Measurements from ENCODE around the gene MRPL2. TPM values are rescaled to one million over a fixed set of nuclear protein-coding genes. Genes with fewer than 3 reads are reported as not detected.

The MRPL2 gene
- polyA plus RNA-seq, 1 donor from 2014 or later, result 22.5 TPM

GRCh38 chr6:43036712-43037111 lies 22.5 kb downstream of the MRPL2 start:
- Histone ChIP-seq H3K27me3 (ENCODE audit: insufficient read depth, low read depth, low read length) (no peaks in the 10 kb centered on the region), H3K4me3 (ENCODE audit: low read length) (no peak overlapping the region), H3K4me2 (ENCODE audit: low read length) (no peak overlapping the region), H3K27ac (ENCODE audit: low read length) (no peak overlapping the region), H3K9me2 (ENCODE audit: insufficient read depth, low read length) (no peaks in the 10 kb centered on the region), H3K9ac (ENCODE audit: low read length) (no peak overlapping the region), H3K9me3 (ENCODE audit: low read length) (no peaks in the 10 kb centered on the region), H2AFZ (ENCODE audit: low read depth, low read length) (no peak overlapping the region), H3K79me2 (replicated peaks; ENCODE audit: insufficient read depth, low read length) (no peaks in the 10 kb centered on the region), H3F3A (ENCODE audit: insufficient read depth, low read length, poor library complexity, severe bottlenecking) (no peaks in the 10 kb centered on the region), H4K20me1 (ENCODE audit: insufficient read depth) (no peaks in the 10 kb centered on the region), H3K36me3 (ENCODE audit: insufficient read depth, low read length) (no peaks in the 10 kb centered on the region)
- TF ChIP-seq EP300 (conservative IDR thresholded peaks at IDR 0.05; ENCODE audit: poor library complexity, severe bottlenecking) (no peak), EZH2 (IDR thresholded peaks at IDR 0.05; ENCODE audit: borderline replicate concordance, insufficient read depth, low read length, poor library complexity, severe bottlenecking) (no peak), TAF1 (IDR thresholded peaks at IDR 0.05; ENCODE audit: low read depth) (no peak), SMC3 (conservative IDR thresholded peaks at IDR 0.05; ENCODE audit: poor library complexity) (no peak), RAD21 (conservative IDR thresholded peaks at IDR 0.05) (no peak), MXI1 (conservative IDR thresholded peaks at IDR 0.05; ENCODE audit: poor library complexity, severe bottlenecking) (no peak), POLR2AphosphoS5 (IDR thresholded peaks at IDR 0.05) (no peak), REST (IDR thresholded peaks at IDR 0.05; ENCODE audit: borderline replicate concordance) (no peak)
- TF ChIP-seq, protein P1, sequence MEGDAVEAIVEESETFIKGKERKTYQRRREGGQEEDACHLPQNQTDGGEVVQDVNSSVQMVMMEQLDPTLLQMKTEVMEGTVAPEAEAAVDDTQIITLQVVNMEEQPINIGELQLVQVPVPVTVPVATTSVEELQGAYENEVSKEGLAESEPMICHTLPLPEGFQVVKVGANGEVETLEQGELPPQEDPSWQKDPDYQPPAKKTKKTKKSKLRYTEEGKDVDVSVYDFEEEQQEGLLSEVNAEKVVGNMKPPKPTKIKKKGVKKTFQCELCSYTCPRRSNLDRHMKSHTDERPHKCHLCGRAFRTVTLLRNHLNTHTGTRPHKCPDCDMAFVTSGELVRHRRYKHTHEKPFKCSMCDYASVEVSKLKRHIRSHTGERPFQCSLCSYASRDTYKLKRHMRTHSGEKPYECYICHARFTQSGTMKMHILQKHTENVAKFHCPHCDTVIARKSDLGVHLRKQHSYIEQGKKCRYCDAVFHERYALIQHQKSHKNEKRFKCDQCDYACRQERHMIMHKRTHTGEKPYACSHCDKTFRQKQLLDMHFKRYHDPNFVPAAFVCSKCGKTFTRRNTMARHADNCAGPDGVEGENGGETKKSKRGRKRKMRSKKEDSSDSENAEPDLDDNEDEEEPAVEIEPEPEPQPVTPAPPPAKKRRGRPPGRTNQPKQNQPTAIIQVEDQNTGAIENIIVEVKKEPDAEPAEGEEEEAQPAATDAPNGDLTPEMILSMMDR (IDR thresholded peaks at IDR 0.05; ENCODE audit: poor library complexity, severe bottlenecking), result no peak

DNA sequence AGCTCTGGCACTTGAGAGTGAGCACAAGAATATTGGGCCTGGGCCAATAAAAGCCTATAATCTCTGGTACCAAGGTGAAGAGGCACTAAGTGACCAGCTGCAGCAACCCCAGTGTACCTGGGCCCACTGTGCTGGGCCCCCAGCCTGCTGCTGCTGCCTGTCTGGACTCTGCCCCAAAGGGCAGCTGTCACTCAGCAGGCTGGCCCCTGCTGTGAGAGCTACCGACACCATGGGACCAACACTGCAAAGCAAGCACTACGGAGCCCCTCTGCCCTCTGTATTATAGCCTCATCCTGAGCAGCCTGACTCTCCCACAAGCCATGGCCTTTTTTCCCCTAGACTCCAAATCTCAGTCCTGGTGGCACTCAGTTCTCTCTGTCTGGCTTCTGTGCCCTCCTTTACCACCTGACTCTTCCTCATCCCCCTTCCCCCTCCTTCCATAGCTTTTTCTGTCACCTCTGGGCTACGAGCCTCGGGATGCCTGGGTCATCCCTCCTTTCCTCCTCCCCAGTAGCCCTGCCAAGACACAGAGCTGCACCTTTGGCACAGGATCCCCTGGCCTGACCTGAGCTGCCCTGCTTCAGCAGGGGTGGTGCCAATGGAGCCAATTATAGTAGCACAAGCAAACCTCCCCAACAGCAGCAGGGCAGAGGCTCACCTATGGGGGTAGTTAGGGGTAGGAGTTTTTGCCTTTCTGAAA lies 23.6 kb downstream of the MRPL2 start:
- Histone ChIP-seq H3K27me3 (ENCODE audit: insufficient read depth, low read depth, low read length) (no peaks in the 10 kb centered on the region), H3K36me3 (ENCODE audit: insufficient read depth, low read length) (no peaks in the 10 kb centered on the region), H3K4me3 (ENCODE audit: low read length) (no peak overlapping the region), H3K9me2 (ENCODE audit: insufficient read depth, low read length) (no peaks in the 10 kb centered on the region), H3K4me2 (ENCODE audit: low read length) (no peak overlapping the region), H3K79me2 (replicated peaks; ENCODE audit: insufficient read depth, low read length) (no peaks in the 10 kb centered on the region), H2AFZ (ENCODE audit: low read depth, low read length) (no peak overlapping the region), H4K20me1 (ENCODE audit: insufficient read depth) (no peaks in the 10 kb centered on the region), H3K9me3 (ENCODE audit: low read length) (no peaks in the 10 kb centered on the region), H3F3A (ENCODE audit: insufficient read depth, low read length, poor library complexity, severe bottlenecking) (no peaks in the 10 kb centered on the region), H3K27ac (ENCODE audit: low read length) (no peak overlapping the region), H3K9ac (ENCODE audit: low read length) (no peak overlapping the region)
- TF ChIP-seq SMC3 (conservative IDR thresholded peaks at IDR 0.05; ENCODE audit: poor library complexity) (no peak), RAD21 (conservative IDR thresholded peaks at IDR 0.05) (no peak), POLR2AphosphoS5 (IDR thresholded peaks at IDR 0.05) (no peak), MXI1 (conservative IDR thresholded peaks at IDR 0.05; ENCODE audit: poor library complexity, severe bottlenecking) (no peak), REST (IDR thresholded peaks at IDR 0.05; ENCODE audit: borderline replicate concordance) (no peak), EZH2 (IDR thresholded peaks at IDR 0.05; ENCODE audit: borderline replicate concordance, insufficient read depth, low read length, poor library complexity, severe bottlenecking) (no peak), EP300 (conservative IDR thresholded peaks at IDR 0.05; ENCODE audit: poor library complexity, severe bottlenecking) (no peak), TAF1 (IDR thresholded peaks at IDR 0.05; ENCODE audit: low read depth) (no peak)
- TF ChIP-seq, protein P1 (IDR thresholded peaks at IDR 0.05; ENCODE audit: poor library complexity, severe bottlenecking), result no peak
